HG03521 (cell line): Measurements from ENCODE around the gene SEC14L3.

ENCODE experiments used
- ATAC-seq: cut with Tn5 transposase; IDR thresholded peaks from one replicate; pipeline ENCODE4 v1.9.1; 2021; ENCODE audit warnings: mild to moderate bottlenecking, moderate library complexity; ENCODE audit not compliant: unreplicated experiment

The SEC14L3 gene

GRCh38 chr22:30423959-30424533 lies 47.8 kb downstream of the SEC14L3 start:
- ATAC-seq: peak; percentile 90

- ATAC-seq: no peak
These were observed 48.4 kb downstream of the SEC14L3 start for GRCh38 chr22:30423301-30423958.

DNA sequence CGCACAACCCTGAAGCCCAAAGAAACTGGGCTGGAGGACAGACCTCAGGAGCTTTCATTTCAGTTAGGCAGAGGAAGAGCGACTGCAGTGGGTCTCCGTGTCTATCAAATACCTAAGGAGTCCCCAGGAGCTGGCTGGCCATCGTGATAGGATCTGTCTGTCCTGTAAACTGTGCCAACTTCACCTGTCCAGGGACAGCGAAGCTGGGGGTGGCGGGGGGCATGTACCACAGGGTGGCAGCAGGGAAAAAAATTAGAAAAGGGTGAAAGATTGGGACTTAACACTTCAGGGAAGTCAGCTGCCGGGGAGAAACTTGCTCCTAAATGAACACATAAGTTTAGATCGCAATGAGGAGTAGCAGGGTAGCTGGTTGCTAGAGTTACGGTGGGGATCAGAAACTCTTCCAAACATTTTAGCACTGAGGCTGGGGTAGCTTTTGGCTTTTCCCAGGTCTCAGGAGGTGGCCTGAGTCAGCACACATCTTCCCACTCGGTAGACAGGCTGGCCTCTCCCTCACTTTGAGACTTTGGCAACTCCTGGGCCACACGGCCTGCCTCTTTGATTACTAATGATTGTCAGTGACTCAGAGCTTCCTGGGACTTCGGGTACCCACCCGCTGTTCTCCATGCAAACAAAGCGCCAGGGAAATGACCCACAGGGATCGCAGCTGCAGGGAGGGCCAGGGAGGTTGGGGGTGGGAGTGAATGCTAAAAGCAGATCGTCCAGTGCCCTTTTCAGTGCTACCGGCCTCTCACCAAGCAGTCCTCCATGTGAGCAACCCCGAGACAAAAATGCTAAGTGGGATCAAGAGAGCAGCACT lies 49.1 kb downstream of the SEC14L3 start:
- ATAC-seq: no peak

GRCh38 chr22:30421695-30422480 lies 49.9 kb downstream of the SEC14L3 start:
- no peak for ATAC-seq

- no peak for ATAC-seq
These were observed 51.3 kb downstream of the SEC14L3 start for GRCh38 chr22:30420347-30421125.

- no peak for ATAC-seq
These were observed 55.0 kb downstream of the SEC14L3 start for GRCh38 chr22:30416837-30417236.

- ATAC-seq: no peak
These were observed 55.4 kb downstream of the SEC14L3 start for GRCh38 chr22:30416403-30416802.

DNA sequence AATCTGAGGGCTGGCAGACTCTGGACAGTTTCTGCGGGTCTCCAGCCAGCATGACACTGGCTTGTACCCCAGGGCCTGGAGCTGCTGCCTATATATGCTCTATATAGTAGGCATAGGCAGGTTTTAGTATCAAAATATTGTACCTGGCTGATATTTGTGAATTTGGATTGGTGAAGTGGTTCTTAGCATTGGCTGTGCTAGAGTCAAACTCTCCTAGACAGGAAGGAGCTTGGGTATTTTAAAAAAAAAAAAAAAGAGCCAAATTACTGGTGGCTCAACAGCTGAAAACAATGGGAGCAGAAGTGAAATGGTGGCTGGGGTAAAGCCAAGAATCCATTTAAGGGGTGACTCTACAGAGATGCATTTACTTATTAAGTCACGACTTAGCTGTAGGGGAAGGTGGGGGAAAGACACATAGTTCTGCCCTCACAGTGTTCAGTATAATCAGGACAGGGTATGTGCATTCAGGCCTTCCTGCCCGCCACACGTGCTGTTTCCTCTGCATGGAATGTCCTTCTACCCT lies 57.2 kb downstream of the SEC14L3 start:
- no peak for ATAC-seq

DNA sequence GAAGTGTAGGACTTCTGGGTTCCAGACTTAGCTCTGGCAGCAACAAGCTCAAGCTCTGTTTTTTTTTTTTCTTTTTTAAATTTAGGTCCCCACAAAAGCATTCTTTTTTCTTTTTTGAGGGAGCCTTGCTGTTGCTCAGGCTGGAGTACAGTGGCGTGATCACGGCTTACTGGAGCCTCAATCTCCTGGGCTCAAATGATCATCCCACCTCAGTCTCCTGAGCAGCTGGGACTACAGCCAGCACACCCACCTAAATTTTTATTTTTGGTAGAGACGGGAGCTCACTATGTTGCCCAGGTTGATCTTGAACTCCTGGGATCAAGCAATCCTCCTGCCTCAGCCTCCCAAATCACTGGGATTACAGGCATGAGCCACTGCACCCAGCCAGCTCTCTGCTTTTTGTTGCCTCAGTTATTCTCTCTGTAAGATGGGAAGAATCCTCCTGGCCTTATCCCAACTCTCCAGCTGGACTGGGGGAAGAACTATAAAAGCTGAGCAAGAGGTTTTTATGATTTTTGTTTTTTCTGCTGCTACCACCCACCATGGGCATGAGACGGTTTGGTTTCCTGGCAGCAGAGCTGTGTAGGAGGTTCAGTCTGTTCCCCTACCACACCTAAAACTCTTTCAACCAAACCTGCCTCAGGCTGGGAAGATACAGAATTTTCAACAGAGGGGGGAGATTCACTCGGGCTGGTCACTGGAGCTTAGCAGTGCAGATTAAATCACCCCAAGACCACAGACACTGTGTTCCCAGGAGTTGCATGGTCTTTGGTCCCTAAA lies 57.9 kb downstream of the SEC14L3 start:
- no peak for ATAC-seq

- no peak for ATAC-seq
These were observed 58.8 kb downstream of the SEC14L3 start for GRCh38 chr22:30413001-30413400.

- no peak for ATAC-seq
These were observed 60.0 kb downstream of the SEC14L3 start for GRCh38 chr22:30411780-30412179.
